Activated naive CD4-positive, alpha-beta T cell treated with anti-CD3 and anti-CD28 coated beads, Interleukin-2, amount 10 ng/mL, durations not matched to agents 7 days and 5 days (primary cell): ENCODE measurements around the gene SCN1A.
A peak's percentile ranks its signal among the peaks of the same experiment; 100 is the strongest.

ENCODE experiments used
- CTCF ChIA-PET: fragments of 350-600 bp; sonication (Branson Sonifier 250); formaldehyde crosslinking; loops from one replicate; lab custom pipeline; 2021; ENCODE audit warnings: antibody characterized with exemption; lab: Charles Lee
- DNase-seq: peaks from one replicate; pipeline ENCODE4 v3.0.0-alpha.2; 2020
- H3K27ac Mint-ChIP-seq: one replicate; pipeline ENCODE4 v1.8.0; 2021; ENCODE audit warnings: mild to moderate bottlenecking, moderate library complexity, mixed read lengths
- H3K27me3 Mint-ChIP-seq: one replicate; pipeline ENCODE4 v1.8.0; 2021; ENCODE audit warnings: mild to moderate bottlenecking, mixed read lengths
- H3K36me3 Mint-ChIP-seq: one replicate; pipeline ENCODE4 v1.8.0; 2021; ENCODE audit warnings: mixed read lengths
- H3K4me1 Mint-ChIP-seq: one replicate; pipeline ENCODE4 v1.8.0; 2021; ENCODE audit warnings: mixed read lengths
- H3K4me3 Mint-ChIP-seq: one replicate; pipeline ENCODE4 v1.8.0; 2021; ENCODE audit warnings: mild to moderate bottlenecking, moderate library complexity, mixed read lengths
- H3K9me3 Mint-ChIP-seq: one replicate; pipeline ENCODE4 v1.8.0; 2021; ENCODE audit warnings: mixed read lengths

The SCN1A gene

GRCh38 chr2:165958313-165958960 is 169.4 kb downstream of the SCN1A start:
- Mint-ChIP-seq H3K27ac (no peak overlapping the region), H3K4me3 (no peak overlapping the region), H3K36me3 (no peaks in the 10 kb centered on the region), H3K27me3 (no peaks in the 10 kb centered on the region), H3K4me1 (peaks cover 11% of the 10 kb centered on the region), H3K9me3 (no peaks in the 10 kb centered on the region)
- CTCF ChIA-PET: no interaction called here
- no peak for DNase-seq

- H3K4me1 Mint-ChIP-seq: peaks cover 11% of the 10 kb centered on the region
- no peaks in the 10 kb centered on the region for H3K36me3 Mint-ChIP-seq
- no peak for DNase-seq
- no peak overlapping the region for H3K4me3 Mint-ChIP-seq
- no peaks in the 10 kb centered on the region for H3K9me3 Mint-ChIP-seq
- no peak overlapping the region for H3K27ac Mint-ChIP-seq
- CTCF ChIA-PET: no interaction called here
- H3K27me3 Mint-ChIP-seq: no peaks in the 10 kb centered on the region
Observed at GRCh38 chr2:165957030-165957675, 170.7 kb downstream of the SCN1A start.

- no peaks in the 10 kb centered on the region for H3K9me3 Mint-ChIP-seq
- H3K4me3 Mint-ChIP-seq: peak within 1 kb of the TSS; percentile 37
- CTCF ChIA-PET: interaction anchor here (0.9 to 1.7 kb wide), 5 partner anchors 9 to 174 kb away, joined by 3 to 7 read pairs (median 3); no protein-coding TSS in a partner anchor
- no peak within 1 kb of the TSS for H3K27ac Mint-ChIP-seq
- no peaks in the 10 kb centered on the region for H3K27me3 Mint-ChIP-seq
- peaks cover 3% of the 10 kb centered on the region for H3K36me3 Mint-ChIP-seq
- peak; percentile 95 for DNase-seq
- H3K4me1 Mint-ChIP-seq: peaks cover 11% of the 10 kb centered on the region
Observed at GRCh38 chr2:165953655-165954606, 173.9 kb downstream of the SCN1A start, which contains the start of gene TTC21B. TSS of gene TTC21B (minus strand) at chr2:165953776. CDS start at chr2:165953705, 71 bp downstream.

- H3K27ac Mint-ChIP-seq: no peak overlapping the region
- no peak for DNase-seq
- H3K4me1 Mint-ChIP-seq: peaks cover 11% of the 10 kb centered on the region
- no peaks in the 10 kb centered on the region for H3K27me3 Mint-ChIP-seq
- CTCF ChIA-PET: interaction anchor here (0.9 to 1.5 kb wide), 4 partner anchors 8 to 175 kb away, joined by 3 to 4 read pairs (median 3); no protein-coding TSS in a partner anchor
- H3K9me3 Mint-ChIP-seq: no peaks in the 10 kb centered on the region
- H3K36me3 Mint-ChIP-seq: peaks cover 4% of the 10 kb centered on the region
- no peak overlapping the region for H3K4me3 Mint-ChIP-seq
Observed at GRCh38 chr2:165953306-165953654, 174.5 kb downstream of the SCN1A start.

- Mint-ChIP-seq H3K4me1 (peaks cover 11% of the 10 kb centered on the region), H3K27me3 (no peaks in the 10 kb centered on the region), H3K4me3 (no peak overlapping the region), H3K36me3 (peaks cover 6% of the 10 kb centered on the region), H3K27ac (no peak overlapping the region), H3K9me3 (no peaks in the 10 kb centered on the region)
- no peak for DNase-seq
- CTCF ChIA-PET: interaction anchor here (0.7 to 1.5 kb wide), 5 partner anchors 8 to 176 kb away, joined by 3 to 4 read pairs (median 3); no protein-coding TSS in a partner anchor
Observed at GRCh38 chr2:165952741-165953211, 175.0 kb downstream of the SCN1A start.

GRCh38 chr2:165952085-165952484 is 175.7 kb downstream of the SCN1A start:
- Mint-ChIP-seq H3K4me3 (no peak overlapping the region), H3K27me3 (no peaks in the 10 kb centered on the region), H3K9me3 (no peaks in the 10 kb centered on the region), H3K27ac (no peak overlapping the region), H3K4me1 (peaks cover 11% of the 10 kb centered on the region), H3K36me3 (peaks cover 10% of the 10 kb centered on the region)
- DNase-seq: no peak
- CTCF ChIA-PET: interaction anchor here (0.7 to 1.5 kb wide), 2 partner anchors 15 to 77 kb away, joined by 3 to 4 read pairs; no protein-coding TSS in a partner anchor

GRCh38 chr2:165950438-165950837 is 177.4 kb downstream of the SCN1A start:
- Mint-ChIP-seq H3K27ac (no peak overlapping the region), H3K4me3 (no peak overlapping the region), H3K4me1 (peaks cover 10% of the 10 kb centered on the region), H3K27me3 (no peaks in the 10 kb centered on the region), H3K9me3 (no peaks in the 10 kb centered on the region), H3K36me3 (peaks cover 10% of the 10 kb centered on the region)
- CTCF ChIA-PET: no interaction called here
- DNase-seq: no peak

- Mint-ChIP-seq H3K9me3 (no peaks in the 10 kb centered on the region), H3K27ac (no peak overlapping the region), H3K4me3 (no peak overlapping the region), H3K4me1 (no peaks in the 10 kb centered on the region), H3K36me3 (peaks cover 35% of the 10 kb centered on the region), H3K27me3 (no peaks in the 10 kb centered on the region)
- CTCF ChIA-PET: interaction anchor here (1.4 kb wide), 1 partner anchor 18 kb away, joined by 3 read pairs; no protein-coding TSS in a partner anchor
- no peak for DNase-seq
Observed at GRCh38 chr2:165941827-165942226, 186.0 kb downstream of the SCN1A start.

GRCh38 chr2:165938237-165938636 is 189.6 kb downstream of the SCN1A start:
- H3K9me3 Mint-ChIP-seq: no peaks in the 10 kb centered on the region
- H3K27me3 Mint-ChIP-seq: no peaks in the 10 kb centered on the region
- CTCF ChIA-PET: no interaction called here
- no peak for DNase-seq
- no peak overlapping the region for H3K27ac Mint-ChIP-seq
- peaks cover 40% of the 10 kb centered on the region for H3K36me3 Mint-ChIP-seq
- H3K4me1 Mint-ChIP-seq: no peaks in the 10 kb centered on the region
- no peak overlapping the region for H3K4me3 Mint-ChIP-seq
